HepG2 (cell line): ENCODE measurements around the gene RBM23. TPM values are rescaled to one million over a fixed set of nuclear protein-coding genes. Genes with fewer than 3 reads are reported as not detected.

Experiments used
- ELF4 ChIP-seq: sonication (generic); formaldehyde crosslinking; IDR thresholded peaks from 2 replicates; pipeline ENCODE4 v1.5.0; 2020; ENCODE audit warnings: missing genetic modification reagents, mild to moderate bottlenecking, moderate library complexity, borderline replicate concordance
- ETV5 ChIP-seq: IDR thresholded peaks from 2 replicates; pipeline ENCODE4 v1.6.1; 2018; ENCODE audit warnings: missing biosample characterization, missing genetic modification reagents, inconsistent platforms, borderline replicate concordance
- FOXK2 ChIP-seq: fragments of 450-650 bp; IDR thresholded peaks from 2 replicates; pipeline ENCODE4 v1.6.1; 2016
- HMGA1 ChIP-seq: sonication (generic); formaldehyde crosslinking; conservative IDR thresholded peaks from 2 replicates; pipeline ENCODE4 v1.4.0; 2020; ENCODE audit warnings: missing genetic modification reagents
- HOXA3 ChIP-seq: sonication (generic); formaldehyde crosslinking; IDR thresholded peaks from 2 replicates; pipeline ENCODE4 v1.5.0; 2020; ENCODE audit warnings: missing genetic modification reagents
- HOXA9 ChIP-seq: sonication (generic); formaldehyde crosslinking; IDR thresholded peaks from 2 replicates; pipeline ENCODE4 v1.8.1; 2022; ENCODE audit warnings: missing genetic modification reagents, mild to moderate bottlenecking, moderate library complexity, borderline replicate concordance
- NBN ChIP-seq: fragments of 450-650 bp; conservative IDR thresholded peaks from 2 replicates; pipeline ENCODE4 v1.6.1; 2017
- NCOA5 ChIP-seq: sonication (generic); formaldehyde crosslinking; IDR thresholded peaks from 2 replicates; pipeline ENCODE4 v1.4.0; 2020; ENCODE audit warnings: missing genetic modification reagents
- POLR2AphosphoS2 ChIP-seq: IDR thresholded peaks from 2 replicates; pipeline ENCODE4 v1.6.1; 2011; ENCODE audit warnings: low read depth, low read length, improper control_type of control experiment
- PPARG ChIP-seq: conservative IDR thresholded peaks from 2 replicates; pipeline ENCODE4 v1.6.1; 2016; ENCODE audit warnings: missing biosample characterization, missing genetic modification reagents
- RAD51 ChIP-seq: fragments of 450-650 bp; IDR thresholded peaks from 2 replicates; pipeline ENCODE4 v1.6.1; 2016; ENCODE audit warnings: borderline replicate concordance
- SRF ChIP-seq: IDR thresholded peaks from 2 replicates; pipeline ENCODE4 v1.6.1; 2011; ENCODE audit warnings: mild to moderate bottlenecking, low read depth, low read length, moderate library complexity
- TRAFD1 ChIP-seq: sonication (generic); formaldehyde crosslinking; IDR thresholded peaks from 2 replicates; pipeline ENCODE4 v1.5.1; 2020; ENCODE audit warnings: missing genetic modification reagents, mild to moderate bottlenecking, borderline replicate concordance
- ZBTB34 ChIP-seq: sonication (generic); formaldehyde crosslinking; IDR thresholded peaks from 2 replicates; pipeline ENCODE4 v1.8.0; 2022; ENCODE audit warnings: mild to moderate bottlenecking, missing genetic modification reagents
- ZFY ChIP-seq: sonication (generic); formaldehyde crosslinking; IDR thresholded peaks from 2 replicates; pipeline ENCODE4 v1.4.0; 2020; ENCODE audit warnings: missing genetic modification reagents
- ZHX2 ChIP-seq, 2 experiments: sonication (generic) in 1 of 2; formaldehyde crosslinking in 1 of 2; IDR thresholded peaks; 2 replicates each; pipeline versions ENCODE4 v1.6.1 to v1.9.0; 2014 to 2022; ENCODE audit warnings: antibody characterized with exemption in 1 of 2, borderline replicate concordance in 1 of 2, inconsistent platforms in 1 of 2, low read depth in 1 of 2, missing genetic modification reagents in 1 of 2
- ZNF430 ChIP-seq: sonication (generic); formaldehyde crosslinking; IDR thresholded peaks from 2 replicates; pipeline ENCODE4 v1.9.0; 2021; ENCODE audit warnings: mild to moderate bottlenecking, missing genetic modification reagents
- ZNF563 ChIP-seq: sonication (generic); formaldehyde crosslinking; IDR thresholded peaks from 2 replicates; pipeline ENCODE4 v1.8.0; 2022; ENCODE audit warnings: mild to moderate bottlenecking, moderate library complexity, missing genetic modification reagents
- ZNF572 ChIP-seq: sonication (generic); formaldehyde crosslinking; IDR thresholded peaks from 2 replicates; pipeline ENCODE4 v1.5.1; 2020; ENCODE audit warnings: mild to moderate bottlenecking, missing genetic modification reagents
- ZNF777 ChIP-seq: sonication (generic); formaldehyde crosslinking; IDR thresholded peaks from 2 replicates; pipeline ENCODE4 v1.4.0; 2020; ENCODE audit warnings: missing genetic modification reagents
- ZSCAN29 ChIP-seq: sonication (generic); formaldehyde crosslinking; conservative IDR thresholded peaks from 2 replicates; pipeline ENCODE4 v1.4.0; 2020; ENCODE audit warnings: mild to moderate bottlenecking, missing genetic modification reagents
- polyA plus RNA-seq, 8 experiments: library from polyadenylated mRNA; depleted of rRNA in 3 of 8; stranded (reverse) in 7 of 8; unstranded in 1 of 8; fragments of >200 nt; fragmentation: Illumina TruSeq in 4 of 8; extraction: Trizol in 4 of 8; gene quantifications; 2 replicates each; pipeline versions ENCODE4 v1.2.1 to v1.2.3, GENCODE V29; 2011 to 2016; ENCODE audit warnings: low read depth in 4 of 8, missing spikeins in 1 of 8, mixed read lengths in 1 of 8; ENCODE audit not compliant: insufficient read depth in 1 of 8
- total RNA-seq, 5 experiments: library from RNA; depleted of rRNA; stranded (reverse); fragments of >200 nt; fragmentation: Illumina TruSeq; extraction: Trizol; gene quantifications; 2 replicates each; pipeline ENCODE4 v1.2.3, GENCODE V29; 2016; ENCODE audit warnings: low read depth in 1 of 5
- TF ChIP-seq, protein P1 (sequence below): sonication (generic); formaldehyde crosslinking; IDR thresholded peaks from 2 replicates; pipeline ENCODE4 v1.4.0; 2020; ENCODE audit warnings: low read depth, mild to moderate bottlenecking, missing genetic modification reagents

Gene RBM23
- total and polyA plus RNA-seq, 2 of the 13 experiments (the other 11 are each of a cell fraction or from before 2014, with no cell fraction given) = 1.5 to 2.1 TPM

DNA sequence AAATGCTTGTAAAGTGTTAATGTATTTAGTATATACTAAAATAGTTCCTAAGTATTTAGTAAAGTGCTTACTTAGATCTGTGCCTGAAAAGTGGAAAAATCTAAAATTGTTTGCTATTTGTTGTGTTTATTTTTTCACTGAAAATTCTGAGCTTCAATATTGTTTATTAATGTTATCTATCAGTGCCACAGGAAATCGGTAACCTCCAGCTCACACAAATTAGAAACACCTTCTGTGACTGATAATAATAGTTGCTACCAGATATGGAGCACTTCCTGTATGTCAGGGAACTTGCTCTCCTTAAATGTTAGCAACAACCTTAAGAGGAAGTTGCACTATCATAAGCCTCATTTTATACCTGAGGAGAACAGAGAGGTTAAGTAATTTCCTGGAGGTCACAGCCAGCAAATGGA lies 48.1 kb downstream of the RBM23 start (continued):
- TF ChIP-seq ELF4 (CRISPR knock-in tag) (peak; percentile 21; the same call in 1 of the 2 replicates), POLR2AphosphoS2 (no peak), ZFY (CRISPR knock-in tag) (no peak), ZBTB34 (no peak), HOXA9 (CRISPR knock-in tag) (0 out of 2 replicates have a peak, but pooled peaks have one; percentile 21), SRF (peak; percentile 44; the same call in 1 of the 2 replicates), PPARG (CRISPR knock-in tag) (no peak), ZNF563 (CRISPR knock-in tag) (no peak), ZSCAN29 (CRISPR knock-in tag) (no peak), NCOA5 (CRISPR knock-in tag) (no peak), ZNF572 (CRISPR knock-in tag) (no peak), ZNF777 (no peak), TRAFD1 (CRISPR knock-in tag) (no peak), ZHX2 (IDR thresholded peaks at IDR 0.05; ENCODE audit: low read depth) (no peak), ZHX2 (CRISPR knock-in tag; IDR thresholded peaks at IDR 0.05; ENCODE audit: borderline replicate concordance) (no peak), RAD51 (no peak), ETV5 (CRISPR knock-in tag) (no peak), HMGA1 (CRISPR knock-in tag) (no peak), FOXK2 (no peak; the same call in 1 of the 2 replicates), NBN (no peak), ZNF430 (CRISPR knock-in tag) (no peak), HOXA3 (CRISPR knock-in tag) (no peak)
- TF ChIP-seq, protein P1, sequence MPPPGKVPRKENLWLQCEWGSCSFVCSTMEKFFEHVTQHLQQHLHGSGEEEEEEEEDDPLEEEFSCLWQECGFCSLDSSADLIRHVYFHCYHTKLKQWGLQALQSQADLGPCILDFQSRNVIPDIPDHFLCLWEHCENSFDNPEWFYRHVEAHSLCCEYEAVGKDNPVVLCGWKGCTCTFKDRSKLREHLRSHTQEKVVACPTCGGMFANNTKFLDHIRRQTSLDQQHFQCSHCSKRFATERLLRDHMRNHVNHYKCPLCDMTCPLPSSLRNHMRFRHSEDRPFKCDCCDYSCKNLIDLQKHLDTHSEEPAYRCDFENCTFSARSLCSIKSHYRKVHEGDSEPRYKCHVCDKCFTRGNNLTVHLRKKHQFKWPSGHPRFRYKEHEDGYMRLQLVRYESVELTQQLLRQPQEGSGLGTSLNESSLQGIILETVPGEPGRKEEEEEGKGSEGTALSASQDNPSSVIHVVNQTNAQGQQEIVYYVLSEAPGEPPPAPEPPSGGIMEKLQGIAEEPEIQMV (CRISPR knock-in tag) = no peak
